SK-N-SH treated with all-trans-retinoic acid at 6 μM for 48 hours (cell line): ENCODE data around the gene RER1.

Experiments
- ATAC-seq: fragments of 200-7000 bp; cut with Tn5 transposase; 3 replicates; pipeline ENCODE4 v1.9.1; 2020; ENCODE audit warnings: mild to moderate bottlenecking, moderate library complexity
- ARNTL ChIP-seq: fragments of 450-650 bp; formaldehyde crosslinking; IDR thresholded peaks from 2 replicates; pipeline ENCODE4 v1.5.0; 2020; ENCODE audit warnings: low read depth, mild to moderate bottlenecking, moderate library complexity, borderline replicate concordance
- BACH2 ChIP-seq: fragments of 250-450 bp; sonication (Bioruptor Pico); IDR thresholded peaks from 2 replicates; pipeline ENCODE4 v1.9.0; 2021; ENCODE audit warnings: mild to moderate bottlenecking, borderline replicate concordance
- CSDC2 ChIP-seq: fragments of 250-450 bp; sonication (Bioruptor Pico); IDR thresholded peaks from 2 replicates; pipeline ENCODE4 v1.5.0; 2020; ENCODE audit warnings: mild to moderate bottlenecking, moderate library complexity
- ESRRG ChIP-seq: fragments of 250-450 bp; sonication (Bioruptor Pico); IDR thresholded peaks from 2 replicates; pipeline ENCODE4 v1.6.1; 2021; ENCODE audit warnings: mild to moderate bottlenecking
- GLIS3 ChIP-seq: fragments of 250-450 bp; sonication (Bioruptor Pico); IDR thresholded peaks from 2 replicates; pipeline ENCODE4 v1.5.0; 2020; ENCODE audit warnings: mild to moderate bottlenecking, moderate library complexity
- ISL1 ChIP-seq: fragments of 250-450 bp; sonication (Bioruptor Pico); IDR thresholded peaks from 2 replicates; pipeline ENCODE4 v2.1.2; 2022; ENCODE audit warnings: mild to moderate bottlenecking, moderate library complexity
- OSR1 ChIP-seq: fragments of 250-450 bp; sonication (Bioruptor Pico); IDR thresholded peaks from 2 replicates; pipeline ENCODE4 v1.8.0; 2022; ENCODE audit warnings: moderate library complexity, mild to moderate bottlenecking, inconsistent platforms
- PPARA ChIP-seq: fragments of 250-450 bp; sonication (Bioruptor Pico); IDR thresholded peaks from 2 replicates; pipeline ENCODE4 v1.5.0; 2020; ENCODE audit warnings: mild to moderate bottlenecking, borderline replicate concordance
- RARB ChIP-seq: fragments of 250-450 bp; sonication (Bioruptor Pico); IDR thresholded peaks from 2 replicates; pipeline ENCODE4 v1.8.0; 2021; ENCODE audit warnings: mild to moderate bottlenecking, moderate library complexity
- SNAI2 ChIP-seq: fragments of 250-450 bp; sonication (Bioruptor Pico); IDR thresholded peaks from 2 replicates; pipeline ENCODE4 v1.5.0; 2020; ENCODE audit warnings: mild to moderate bottlenecking, moderate library complexity
- TCF4 ChIP-seq: fragments of 250-450 bp; sonication (Bioruptor Pico); IDR thresholded peaks from 2 replicates; pipeline ENCODE4 v1.8.0; 2021; ENCODE audit warnings: mild to moderate bottlenecking, moderate library complexity, borderline replicate concordance
- TOX ChIP-seq: fragments of 250-450 bp; sonication (Bioruptor Pico); IDR thresholded peaks from 2 replicates; pipeline ENCODE4 v1.8.0; 2021; ENCODE audit warnings: mild to moderate bottlenecking, moderate library complexity, borderline replicate concordance
- ZC3H10 ChIP-seq: fragments of 250-450 bp; sonication (Bioruptor Pico); IDR thresholded peaks from 2 replicates; pipeline ENCODE4 v1.5.1; 2021; ENCODE audit warnings: mild to moderate bottlenecking, moderate library complexity
- ZFP3 ChIP-seq: fragments of 250-450 bp; sonication (Bioruptor Pico); IDR thresholded peaks from 2 replicates; pipeline ENCODE4 v1.5.0; 2020; ENCODE audit warnings: mild to moderate bottlenecking, moderate library complexity
- ZFP30 ChIP-seq: fragments of 450-650 bp; formaldehyde crosslinking; IDR thresholded peaks from 2 replicates; pipeline ENCODE4 v1.5.0; 2022; ENCODE audit warnings: mild to moderate bottlenecking, moderate library complexity
- ZNF565 ChIP-seq: fragments of 450-650 bp; formaldehyde crosslinking; conservative IDR thresholded peaks from 2 replicates; pipeline ENCODE4 v1.5.0; 2020; ENCODE audit warnings: low read depth, mild to moderate bottlenecking, moderate library complexity
- ZNF70 ChIP-seq: fragments of 450-650 bp; formaldehyde crosslinking; IDR thresholded peaks from 2 replicates; pipeline ENCODE4 v1.5.0; 2020; ENCODE audit warnings: mild to moderate bottlenecking, moderate library complexity
- ZNF8 ChIP-seq: fragments of 450-650 bp; formaldehyde crosslinking; IDR thresholded peaks from 2 replicates; pipeline ENCODE4 v1.5.0; 2020; ENCODE audit warnings: mild to moderate bottlenecking, moderate library complexity
- TF ChIP-seq, protein P1 (sequence below): fragments of 250-450 bp; sonication (Bioruptor Pico); IDR thresholded peaks from 2 replicates; pipeline ENCODE4 v1.8.0; 2020; ENCODE audit warnings: mild to moderate bottlenecking, moderate library complexity, borderline replicate concordance
- TF ChIP-seq, protein P2 (sequence below): fragments of 250-450 bp; sonication (Bioruptor Pico); IDR thresholded peaks from 2 replicates; pipeline ENCODE4 v1.5.1; 2021; ENCODE audit warnings: mild to moderate bottlenecking, moderate library complexity
- TF ChIP-seq, protein P3 (sequence below): fragments of 250-450 bp; sonication (Bioruptor Pico); IDR thresholded peaks from 2 replicates; pipeline ENCODE4 v1.5.0; 2020; ENCODE audit warnings: mild to moderate bottlenecking, moderate library complexity
- TF ChIP-seq, protein P4 (sequence below): fragments of 250-450 bp; sonication (Bioruptor Pico); IDR thresholded peaks from 2 replicates; pipeline ENCODE4 v1.8.0; 2021; ENCODE audit warnings: low read depth, mild to moderate bottlenecking, moderate library complexity, borderline replicate concordance
- TF ChIP-seq, protein P5 (sequence below): fragments of 250-450 bp; sonication (Bioruptor Pico); IDR thresholded peaks from 2 replicates; pipeline ENCODE4 v1.5.1; 2020; ENCODE audit warnings: low read depth, mild to moderate bottlenecking, moderate library complexity

RER1 gene

DNA sequence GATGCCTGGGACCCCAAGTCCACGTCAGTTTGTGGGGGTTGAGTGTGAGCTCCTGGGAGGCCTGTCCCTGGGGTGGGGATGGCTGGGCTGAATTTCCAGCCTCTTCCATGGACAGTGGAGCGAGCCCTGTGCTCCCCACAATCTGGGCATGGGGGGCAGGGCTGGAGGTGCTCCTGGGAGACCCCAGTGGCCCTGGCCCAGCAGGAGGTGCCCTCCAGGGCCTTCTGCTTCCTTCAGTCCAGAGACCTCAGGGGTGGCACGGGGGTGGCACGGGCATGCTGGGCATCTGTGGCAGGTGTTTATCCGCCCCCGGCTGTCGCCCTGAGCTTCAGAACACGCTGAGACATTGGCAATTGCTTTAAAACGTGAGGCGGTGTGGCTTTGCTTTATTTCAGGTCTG lies 41.1 kb upstream of the RER1 start:
- TF ChIP-seq, protein P1, sequence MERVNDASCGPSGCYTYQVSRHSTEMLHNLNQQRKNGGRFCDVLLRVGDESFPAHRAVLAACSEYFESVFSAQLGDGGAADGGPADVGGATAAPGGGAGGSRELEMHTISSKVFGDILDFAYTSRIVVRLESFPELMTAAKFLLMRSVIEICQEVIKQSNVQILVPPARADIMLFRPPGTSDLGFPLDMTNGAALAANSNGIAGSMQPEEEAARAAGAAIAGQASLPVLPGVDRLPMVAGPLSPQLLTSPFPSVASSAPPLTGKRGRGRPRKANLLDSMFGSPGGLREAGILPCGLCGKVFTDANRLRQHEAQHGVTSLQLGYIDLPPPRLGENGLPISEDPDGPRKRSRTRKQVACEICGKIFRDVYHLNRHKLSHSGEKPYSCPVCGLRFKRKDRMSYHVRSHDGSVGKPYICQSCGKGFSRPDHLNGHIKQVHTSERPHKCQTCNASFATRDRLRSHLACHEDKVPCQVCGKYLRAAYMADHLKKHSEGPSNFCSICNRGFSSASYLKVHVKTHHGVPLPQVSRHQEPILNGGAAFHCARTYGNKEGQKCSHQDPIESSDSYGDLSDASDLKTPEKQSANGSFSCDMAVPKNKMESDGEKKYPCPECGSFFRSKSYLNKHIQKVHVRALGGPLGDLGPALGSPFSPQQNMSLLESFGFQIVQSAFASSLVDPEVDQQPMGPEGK (CRISPR knock-in tag): no peak
- TF ChIP-seq BACH2: no peak
- TF ChIP-seq ESRRG (CRISPR knock-in tag): no peak
- TF ChIP-seq, protein P2, sequence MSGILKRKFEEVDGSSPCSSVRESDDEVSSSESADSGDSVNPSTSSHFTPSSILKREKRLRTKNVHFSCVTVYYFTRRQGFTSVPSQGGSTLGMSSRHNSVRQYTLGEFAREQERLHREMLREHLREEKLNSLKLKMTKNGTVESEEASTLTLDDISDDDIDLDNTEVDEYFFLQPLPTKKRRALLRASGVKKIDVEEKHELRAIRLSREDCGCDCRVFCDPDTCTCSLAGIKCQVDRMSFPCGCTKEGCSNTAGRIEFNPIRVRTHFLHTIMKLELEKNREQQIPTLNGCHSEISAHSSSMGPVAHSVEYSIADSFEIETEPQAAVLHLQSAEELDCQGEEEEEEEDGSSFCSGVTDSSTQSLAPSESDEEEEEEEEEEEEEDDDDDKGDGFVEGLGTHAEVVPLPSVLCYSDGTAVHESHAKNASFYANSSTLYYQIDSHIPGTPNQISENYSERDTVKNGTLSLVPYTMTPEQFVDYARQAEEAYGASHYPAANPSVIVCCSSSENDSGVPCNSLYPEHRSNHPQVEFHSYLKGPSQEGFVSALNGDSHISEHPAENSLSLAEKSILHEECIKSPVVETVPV (CRISPR knock-in tag): no peak
- no peak for TF ChIP-seq ZC3H10 (CRISPR knock-in tag)
- TF ChIP-seq ARNTL (CRISPR knock-in tag): no peak
- no peak for TF ChIP-seq TOX (CRISPR knock-in tag)
- TF ChIP-seq OSR1 (CRISPR knock-in tag): no peak
- TF ChIP-seq GLIS3: no peak
- TF ChIP-seq, protein P3, sequence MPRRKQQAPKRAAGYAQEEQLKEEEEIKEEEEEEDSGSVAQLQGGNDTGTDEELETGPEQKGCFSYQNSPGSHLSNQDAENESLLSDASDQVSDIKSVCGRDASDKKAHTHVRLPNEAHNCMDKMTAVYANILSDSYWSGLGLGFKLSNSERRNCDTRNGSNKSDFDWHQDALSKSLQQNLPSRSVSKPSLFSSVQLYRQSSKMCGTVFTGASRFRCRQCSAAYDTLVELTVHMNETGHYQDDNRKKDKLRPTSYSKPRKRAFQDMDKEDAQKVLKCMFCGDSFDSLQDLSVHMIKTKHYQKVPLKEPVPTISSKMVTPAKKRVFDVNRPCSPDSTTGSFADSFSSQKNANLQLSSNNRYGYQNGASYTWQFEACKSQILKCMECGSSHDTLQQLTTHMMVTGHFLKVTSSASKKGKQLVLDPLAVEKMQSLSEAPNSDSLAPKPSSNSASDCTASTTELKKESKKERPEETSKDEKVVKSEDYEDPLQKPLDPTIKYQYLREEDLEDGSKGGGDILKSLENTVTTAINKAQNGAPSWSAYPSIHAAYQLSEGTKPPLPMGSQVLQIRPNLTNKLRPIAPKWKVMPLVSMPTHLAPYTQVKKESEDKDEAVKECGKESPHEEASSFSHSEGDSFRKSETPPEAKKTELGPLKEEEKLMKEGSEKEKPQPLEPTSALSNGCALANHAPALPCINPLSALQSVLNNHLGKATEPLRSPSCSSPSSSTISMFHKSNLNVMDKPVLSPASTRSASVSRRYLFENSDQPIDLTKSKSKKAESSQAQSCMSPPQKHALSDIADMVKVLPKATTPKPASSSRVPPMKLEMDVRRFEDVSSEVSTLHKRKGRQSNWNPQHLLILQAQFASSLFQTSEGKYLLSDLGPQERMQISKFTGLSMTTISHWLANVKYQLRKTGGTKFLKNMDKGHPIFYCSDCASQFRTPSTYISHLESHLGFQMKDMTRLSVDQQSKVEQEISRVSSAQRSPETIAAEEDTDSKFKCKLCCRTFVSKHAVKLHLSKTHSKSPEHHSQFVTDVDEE: no peak
- TF ChIP-seq ZFP30: no peak
- TF ChIP-seq SNAI2: no peak
- no peak for TF ChIP-seq TCF4 (CRISPR knock-in tag)
- TF ChIP-seq CSDC2: no peak
- no peak for TF ChIP-seq PPARA (CRISPR knock-in tag)

DNA sequence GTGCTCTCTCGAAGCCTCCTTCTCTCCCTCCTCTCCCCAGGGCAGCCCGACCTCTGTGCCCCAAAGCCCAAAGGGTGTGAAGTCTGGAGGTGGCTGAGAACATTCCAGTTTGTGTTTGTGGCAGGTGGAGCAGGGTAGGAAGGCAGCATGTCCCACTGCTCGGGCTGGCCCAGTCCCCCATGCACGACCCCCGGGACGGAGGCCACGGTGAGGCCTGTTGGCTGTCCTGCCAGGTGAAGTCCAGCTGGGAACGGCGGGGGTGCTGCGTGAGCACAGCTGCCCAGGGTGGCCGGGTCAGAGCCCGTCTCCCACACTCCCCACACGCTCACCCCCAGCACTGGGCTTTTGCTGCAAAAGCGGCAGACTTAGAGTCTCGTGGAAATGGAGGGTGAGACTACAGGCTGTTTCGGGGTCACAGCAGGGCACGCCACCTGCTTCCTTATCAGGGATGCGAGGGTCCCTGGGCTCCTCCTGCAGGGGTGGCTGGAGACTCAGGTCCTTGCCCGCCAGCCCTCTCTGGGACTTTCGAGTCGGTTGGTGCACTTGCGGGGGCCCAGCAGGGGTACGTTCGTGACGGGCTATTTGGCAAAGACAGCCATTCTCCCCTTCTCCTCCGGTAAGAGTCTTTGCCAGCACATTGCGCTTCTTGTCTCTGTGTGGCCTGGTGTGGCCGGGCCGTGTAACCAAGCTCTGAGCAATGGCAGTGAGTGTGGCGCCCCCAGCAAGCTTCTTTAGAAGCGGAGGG lies 40.6 kb upstream of the RER1 start:
- no peak for ATAC-seq
- TF ChIP-seq CSDC2 (no peak), RARB (no peak), PPARA (CRISPR knock-in tag) (no peak)
- TF ChIP-seq, protein P2 (CRISPR knock-in tag): no peak

More for the DNA sequence above, 41.1 kb upstream of the RER1 start:
- no peak for ATAC-seq

DNA sequence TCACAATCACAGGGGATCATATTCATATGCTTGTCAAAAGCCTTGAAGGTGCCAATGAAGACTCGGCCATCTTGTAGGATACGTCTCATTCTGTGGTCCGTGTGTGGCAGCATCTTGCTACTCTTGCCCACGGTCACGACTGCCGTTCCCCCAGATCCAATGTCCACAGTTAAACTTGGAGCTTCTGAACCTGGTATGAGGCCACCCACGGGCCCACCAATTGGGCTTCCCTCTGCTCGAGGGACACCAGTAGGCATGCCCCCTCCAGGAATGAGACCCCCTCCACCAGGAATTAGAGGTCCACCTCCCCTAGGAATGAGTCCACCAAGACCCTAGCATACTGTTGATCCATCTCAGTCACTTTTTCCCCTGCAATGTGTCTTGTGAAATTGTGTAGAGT lies 39.9 kb upstream of the RER1 start:
- no peak for ATAC-seq
- no peak for TF ChIP-seq ZNF565
- no peak for TF ChIP-seq ZNF8 (CRISPR knock-in tag)
- no peak for TF ChIP-seq OSR1 (CRISPR knock-in tag)
- TF ChIP-seq RARB: no peak
- no peak for TF ChIP-seq ZNF70
- TF ChIP-seq, protein P4, sequence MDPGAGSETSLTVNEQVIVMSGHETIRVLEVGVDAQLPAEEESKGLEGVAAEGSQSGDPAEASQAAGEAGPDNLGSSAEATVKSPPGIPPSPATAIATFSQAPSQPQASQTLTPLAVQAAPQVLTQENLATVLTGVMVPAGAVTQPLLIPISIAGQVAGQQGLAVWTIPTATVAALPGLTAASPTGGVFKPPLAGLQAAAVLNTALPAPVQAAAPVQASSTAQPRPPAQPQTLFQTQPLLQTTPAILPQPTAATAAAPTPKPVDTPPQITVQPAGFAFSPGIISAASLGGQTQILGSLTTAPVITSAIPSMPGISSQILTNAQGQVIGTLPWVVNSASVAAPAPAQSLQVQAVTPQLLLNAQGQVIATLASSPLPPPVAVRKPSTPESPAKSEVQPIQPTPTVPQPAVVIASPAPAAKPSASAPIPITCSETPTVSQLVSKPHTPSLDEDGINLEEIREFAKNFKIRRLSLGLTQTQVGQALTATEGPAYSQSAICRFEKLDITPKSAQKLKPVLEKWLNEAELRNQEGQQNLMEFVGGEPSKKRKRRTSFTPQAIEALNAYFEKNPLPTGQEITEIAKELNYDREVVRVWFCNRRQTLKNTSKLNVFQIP: no peak
- TF ChIP-seq ISL1 (CRISPR knock-in tag): no peak
- TF ChIP-seq BACH2: no peak
- no peak for TF ChIP-seq TOX (CRISPR knock-in tag)
- TF ChIP-seq GLIS3: no peak
- TF ChIP-seq, protein P1 (CRISPR knock-in tag): no peak
- TF ChIP-seq, protein P5, sequence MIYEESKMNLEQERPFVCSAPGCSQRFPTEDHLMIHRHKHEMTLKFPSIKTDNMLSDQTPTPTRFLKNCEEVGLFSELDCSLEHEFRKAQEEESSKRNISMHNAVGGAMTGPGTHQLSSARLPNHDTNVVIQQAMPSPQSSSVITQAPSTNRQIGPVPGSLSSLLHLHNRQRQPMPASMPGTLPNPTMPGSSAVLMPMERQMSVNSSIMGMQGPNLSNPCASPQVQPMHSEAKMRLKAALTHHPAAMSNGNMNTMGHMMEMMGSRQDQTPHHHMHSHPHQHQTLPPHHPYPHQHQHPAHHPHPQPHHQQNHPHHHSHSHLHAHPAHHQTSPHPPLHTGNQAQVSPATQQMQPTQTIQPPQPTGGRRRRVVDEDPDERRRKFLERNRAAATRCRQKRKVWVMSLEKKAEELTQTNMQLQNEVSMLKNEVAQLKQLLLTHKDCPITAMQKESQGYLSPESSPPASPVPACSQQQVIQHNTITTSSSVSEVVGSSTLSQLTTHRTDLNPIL: no peak
- no peak for TF ChIP-seq ZC3H10 (CRISPR knock-in tag)
- no peak for TF ChIP-seq CSDC2
- TF ChIP-seq, protein P2 (CRISPR knock-in tag): no peak
- TF ChIP-seq SNAI2: no peak
- TF ChIP-seq ZFP3 (CRISPR knock-in tag): no peak
- no peak for TF ChIP-seq ZFP30
